HUDEP-2 (cell line): ENCODE data around the gene LAMTOR4.

Experiments
- DNase-seq, 76 experiments: peaks; one replicate each; lab custom pipeline; 2025; ENCODE audit not compliant: unreplicated experiment in 76 of 76; lab: John Stamatoyannopoulos, UW

Gene LAMTOR4

DNA sequence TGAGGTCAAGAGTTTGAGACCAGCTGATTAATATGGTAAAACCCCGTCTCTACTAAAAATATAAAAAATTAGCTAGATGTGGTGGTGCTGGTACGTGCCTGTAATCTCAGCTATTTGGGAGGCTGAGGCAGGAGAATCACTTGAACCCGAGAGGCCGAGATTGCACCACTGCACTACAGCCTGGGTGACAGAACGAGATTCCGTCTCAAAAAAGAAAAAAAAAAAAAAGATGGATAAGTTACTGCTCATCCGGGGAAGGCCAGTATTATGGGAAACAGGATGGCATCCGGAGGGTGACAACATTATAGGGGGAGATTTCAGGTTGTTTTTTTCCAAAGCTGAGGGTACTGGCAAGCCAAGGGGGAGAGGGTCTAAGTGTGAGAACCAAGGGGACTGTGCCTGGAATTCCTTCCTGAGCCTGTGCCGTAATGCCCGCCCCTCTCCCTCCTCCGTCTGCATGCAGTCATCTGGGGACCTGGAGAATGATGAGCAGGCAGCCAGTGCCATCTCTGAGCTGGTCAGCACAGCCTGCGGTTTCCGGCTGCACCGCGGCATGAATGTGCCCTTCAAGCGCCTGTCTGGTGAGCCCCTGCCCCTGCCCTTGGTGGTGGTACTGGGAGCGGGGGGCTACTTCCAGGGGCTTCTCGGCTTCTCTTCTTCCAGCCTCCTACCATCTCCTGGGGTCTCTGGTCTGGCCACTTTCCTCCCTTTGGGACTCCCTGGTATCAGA, 4.4 kb downstream of the LAMTOR4 start:
- no peak for DNase-seq

DNA sequence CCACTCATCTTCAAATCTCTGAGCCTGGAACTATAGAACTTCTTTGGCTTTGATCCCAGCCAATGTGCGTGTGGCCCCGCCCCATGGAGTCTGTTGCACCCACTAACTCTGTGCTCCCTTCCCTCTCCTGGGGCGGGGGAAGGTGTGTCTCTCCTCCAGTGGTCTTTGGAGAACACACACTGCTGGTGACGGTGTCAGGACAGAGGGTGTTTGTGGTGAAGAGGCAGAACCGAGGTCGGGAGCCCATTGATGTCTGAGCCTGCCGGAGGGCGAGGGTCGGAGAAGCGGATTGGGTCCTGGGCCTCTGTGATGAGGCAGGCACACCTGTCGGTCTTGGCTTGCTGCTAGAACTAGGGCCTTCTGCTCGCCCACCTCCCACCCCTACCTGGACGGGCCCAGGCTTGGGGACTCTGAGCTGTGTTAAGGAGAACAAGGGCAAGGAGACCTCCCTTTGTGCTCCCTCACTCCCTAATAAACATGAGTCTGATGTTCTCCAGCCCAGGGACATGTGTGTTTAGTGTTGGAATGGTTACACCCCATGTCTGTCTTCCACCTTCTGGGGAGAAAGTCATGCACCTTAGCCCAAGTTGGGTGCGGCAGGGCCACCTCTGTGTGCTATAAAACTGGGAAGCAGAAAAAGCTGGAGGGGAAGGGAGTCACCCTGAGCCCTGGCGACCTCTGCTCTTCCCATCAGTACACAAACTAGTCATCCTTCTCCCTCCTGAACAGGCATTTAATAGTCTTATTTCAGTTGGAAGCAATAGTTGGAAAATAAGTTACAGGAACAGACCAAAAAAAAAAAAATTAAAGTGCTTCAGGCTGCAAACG, 5.2 kb downstream of the LAMTOR4 start:
- peak in 22 of 76 experiments; percentile 8 to 37 (median 20) for DNase-seq

DNA sequence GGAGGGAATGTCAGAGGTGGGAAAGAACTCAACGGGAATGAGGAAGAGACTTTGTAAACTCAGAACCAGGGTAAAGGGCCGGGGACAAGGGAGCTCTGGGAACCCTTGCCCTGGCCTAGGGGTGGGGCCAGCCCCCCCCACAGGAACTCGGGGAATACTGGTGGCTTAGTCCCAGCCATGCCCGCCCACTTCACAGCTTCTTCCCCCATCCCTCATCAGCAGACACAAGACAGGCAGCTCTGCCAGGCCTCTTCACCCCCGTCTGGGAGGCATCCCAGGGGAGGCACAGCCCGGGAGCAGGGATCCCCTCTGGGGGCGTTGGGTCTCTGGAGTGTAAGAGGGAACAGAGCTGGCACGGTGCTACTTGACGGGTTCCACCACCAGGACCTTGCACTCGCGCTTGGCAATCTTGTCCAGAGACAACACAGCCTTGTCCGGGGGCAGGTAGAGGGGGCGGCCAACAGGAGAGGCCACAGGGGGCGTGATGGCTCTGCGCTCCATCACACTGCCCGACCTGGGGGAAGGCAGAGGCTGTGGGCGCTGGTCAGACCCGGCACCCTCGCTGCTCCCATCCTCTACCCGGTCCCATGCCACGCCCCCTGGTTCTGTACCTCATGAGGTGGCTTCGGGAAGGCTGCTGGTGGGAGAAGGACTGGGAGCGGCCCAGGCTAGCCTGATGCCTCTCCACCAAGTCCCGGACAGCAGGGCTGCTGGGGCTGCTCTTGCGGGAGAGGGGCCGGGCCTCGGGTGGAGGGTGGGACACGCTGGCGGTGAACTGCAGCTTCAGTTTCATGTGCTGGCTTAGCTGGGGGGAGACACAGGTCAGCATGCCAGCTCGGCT, 6.2 kb downstream of the LAMTOR4 start:
- DNase-seq, result no peak

DNA sequence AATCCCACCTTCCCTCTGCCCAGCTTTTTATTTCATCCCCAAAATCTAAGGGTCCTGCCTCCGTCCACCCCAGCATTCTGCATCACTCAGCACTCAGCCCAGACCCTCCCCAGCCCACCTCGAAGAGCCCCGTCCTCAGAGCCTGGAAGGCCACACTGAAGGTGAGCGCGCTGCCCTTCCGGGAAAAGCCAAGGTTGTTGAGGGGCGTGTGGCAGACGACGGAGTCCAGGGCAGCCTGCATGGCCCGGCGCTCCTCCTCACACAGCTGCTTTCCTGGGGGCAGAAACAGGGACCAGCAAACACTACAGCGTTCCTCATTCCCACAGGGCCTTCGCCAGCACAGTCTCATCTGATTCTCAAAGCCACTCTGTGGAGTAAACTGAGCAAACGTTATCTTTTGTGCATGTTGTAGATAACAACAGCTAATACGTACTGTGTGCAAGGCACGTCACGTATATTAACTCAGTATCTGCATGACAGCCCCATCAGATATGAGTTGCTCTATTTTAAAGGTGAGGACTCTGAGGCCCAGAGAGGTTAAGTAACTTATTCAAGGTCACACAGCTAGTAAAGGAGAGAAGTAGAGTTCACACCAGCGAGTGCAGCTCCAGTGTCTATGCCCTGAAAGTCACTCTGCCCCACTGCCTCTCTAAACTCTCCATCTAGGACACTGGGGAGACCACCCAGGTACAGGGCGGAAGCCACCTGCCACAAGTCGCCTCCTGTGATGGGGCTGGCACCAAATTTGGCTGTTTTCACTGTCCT, 7.0 kb downstream of the LAMTOR4 start:
- DNase-seq, result no peak

DNA sequence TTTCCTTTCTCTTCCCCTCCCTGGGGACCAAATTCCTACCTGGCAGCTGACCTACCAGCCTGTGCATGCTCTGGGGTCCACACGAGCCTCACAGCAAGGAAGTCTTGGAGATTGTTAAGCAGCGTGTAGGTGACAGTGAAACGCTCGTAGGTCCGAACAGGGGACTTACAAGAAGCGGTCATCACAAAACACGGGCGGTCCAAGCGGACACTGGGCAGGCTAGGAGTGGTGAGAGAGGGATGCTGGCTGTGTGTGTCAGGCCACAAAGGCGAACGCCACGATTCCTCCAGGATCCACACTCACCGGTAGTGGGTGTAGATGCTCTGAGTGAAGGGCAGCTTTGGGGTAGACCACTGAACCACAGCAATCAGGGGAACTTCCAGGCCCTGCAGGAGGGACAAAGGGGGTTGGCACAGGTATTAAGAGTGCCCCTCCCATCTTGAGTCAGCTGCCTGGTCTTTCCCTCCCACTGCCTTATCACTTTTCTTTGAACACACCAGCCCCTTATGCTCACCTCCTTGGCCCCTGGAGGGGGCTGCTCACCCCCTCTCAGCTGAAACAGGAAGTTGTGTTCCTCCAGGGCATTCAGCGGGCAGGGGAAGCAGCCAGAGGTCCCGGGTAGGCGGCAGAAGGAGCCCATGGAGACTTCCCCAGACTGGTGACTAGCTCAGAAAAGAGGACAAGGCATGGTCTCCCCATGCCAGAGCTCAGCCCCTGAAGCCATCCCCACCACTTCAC, 7.8 kb downstream of the LAMTOR4 start:
- peak in 15 of 76 experiments; percentile 5 to 41 (median 27) for DNase-seq

DNA sequence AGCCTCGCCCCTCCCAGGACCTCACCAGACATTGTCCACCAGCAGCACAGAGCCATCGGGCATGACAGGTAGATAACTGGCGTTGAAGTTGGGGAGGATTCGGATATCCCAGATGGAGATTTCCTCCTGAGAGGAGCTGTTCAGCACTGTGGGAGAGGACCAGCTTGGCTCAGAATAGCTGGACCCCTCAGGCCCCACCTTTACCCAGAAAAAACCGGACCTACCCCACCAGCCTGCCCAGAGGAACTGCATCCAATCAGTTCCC, 8.3 kb downstream of the LAMTOR4 start:
- no peak for DNase-seq

DNA sequence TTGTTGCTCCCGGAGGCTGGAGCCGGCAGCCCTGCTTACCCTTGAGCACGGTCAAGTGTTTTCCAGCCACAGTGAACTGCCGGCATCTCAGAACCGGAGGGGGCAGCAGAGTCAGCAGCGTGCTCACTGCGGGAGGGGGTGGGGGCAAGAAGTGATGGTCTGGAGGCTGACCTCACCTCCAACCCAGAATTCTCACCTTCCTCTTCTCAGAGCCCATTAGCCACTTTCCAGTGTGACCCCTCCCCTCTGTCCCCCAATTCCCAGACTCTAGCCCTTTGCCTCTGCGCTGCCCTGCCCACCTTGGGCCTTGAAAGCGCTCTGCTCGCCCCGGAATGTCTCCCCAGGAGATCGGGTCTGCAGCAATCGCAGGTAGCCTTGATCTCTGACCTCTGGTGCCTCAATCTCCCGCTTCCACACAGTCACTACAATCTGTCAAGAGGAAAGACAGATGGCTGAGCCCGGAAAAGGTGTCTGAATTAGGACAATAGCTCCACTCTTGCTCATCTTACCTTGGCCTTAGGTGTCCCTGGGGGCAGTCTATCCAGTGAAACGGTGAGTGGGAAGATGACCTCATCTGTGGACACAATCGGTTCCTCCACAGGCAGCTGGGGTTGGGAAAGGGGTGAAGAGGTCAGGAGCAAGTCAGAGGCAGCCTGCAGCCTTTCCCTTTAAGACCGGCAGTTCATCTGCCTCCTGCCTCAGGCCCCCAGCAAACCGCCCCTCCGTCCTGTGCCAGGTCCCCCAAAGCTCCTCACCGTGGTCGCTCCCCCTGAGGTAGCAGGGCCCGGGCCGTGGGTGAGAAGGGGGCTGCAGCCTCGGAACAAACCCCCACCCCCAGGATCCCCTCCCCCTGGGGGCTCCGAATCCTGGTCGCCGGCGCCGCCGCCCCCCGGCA, 8.9 kb downstream of the LAMTOR4 start:
- no peak for DNase-seq

DNA sequence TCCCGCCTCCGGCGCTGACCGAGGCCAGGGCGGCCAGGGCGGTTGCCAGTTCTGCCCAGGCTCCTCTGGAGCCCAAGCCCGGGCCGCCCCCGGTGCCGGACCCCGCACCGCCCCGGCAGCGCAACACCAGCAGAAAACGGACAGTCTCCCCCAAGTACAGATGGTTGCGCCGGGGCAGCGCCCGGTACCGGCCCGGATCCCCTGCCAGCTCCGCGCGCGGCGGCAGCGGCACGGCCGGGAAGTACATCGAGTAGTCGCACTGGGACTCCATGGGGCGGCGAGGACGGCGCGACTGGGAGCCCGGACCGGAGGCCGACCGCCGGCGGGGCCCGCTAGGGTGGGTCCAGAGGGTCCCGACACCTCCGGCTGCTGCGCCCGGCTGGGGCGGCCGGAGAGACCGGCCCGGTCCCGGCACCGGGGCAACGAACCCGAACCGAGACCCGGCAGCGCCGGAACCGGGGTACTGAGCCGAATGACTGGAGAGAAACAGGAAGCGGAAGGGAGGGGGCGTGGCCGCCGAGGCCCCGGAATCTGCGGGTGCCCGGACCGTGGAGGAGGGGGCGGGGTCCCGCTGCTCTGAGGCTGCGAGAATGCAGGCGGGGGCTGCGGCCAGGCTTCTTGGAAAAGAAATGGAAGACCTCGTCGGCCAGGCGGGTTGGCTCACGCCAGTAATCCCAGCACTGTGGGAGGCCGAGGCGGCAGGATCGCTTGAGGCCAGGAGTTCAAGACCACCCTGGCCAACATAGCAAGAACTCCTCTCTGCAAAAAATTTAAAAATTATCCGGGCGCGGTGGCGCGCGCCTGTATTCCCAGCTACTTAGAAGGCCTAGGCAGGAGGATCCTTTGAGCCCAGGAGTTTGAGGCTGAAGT, 9.7 kb downstream of the LAMTOR4 start, which contains the start of gene TRAPPC14:
TSS of gene TRAPPC14 (minus strand) at position 495 of the 870 bp plus-strand sequence. CDS start at position 271, 224 bp downstream.
- DNase-seq, result peak in 74 of 76 experiments; percentile 29 to 91 (median 81)

DNA sequence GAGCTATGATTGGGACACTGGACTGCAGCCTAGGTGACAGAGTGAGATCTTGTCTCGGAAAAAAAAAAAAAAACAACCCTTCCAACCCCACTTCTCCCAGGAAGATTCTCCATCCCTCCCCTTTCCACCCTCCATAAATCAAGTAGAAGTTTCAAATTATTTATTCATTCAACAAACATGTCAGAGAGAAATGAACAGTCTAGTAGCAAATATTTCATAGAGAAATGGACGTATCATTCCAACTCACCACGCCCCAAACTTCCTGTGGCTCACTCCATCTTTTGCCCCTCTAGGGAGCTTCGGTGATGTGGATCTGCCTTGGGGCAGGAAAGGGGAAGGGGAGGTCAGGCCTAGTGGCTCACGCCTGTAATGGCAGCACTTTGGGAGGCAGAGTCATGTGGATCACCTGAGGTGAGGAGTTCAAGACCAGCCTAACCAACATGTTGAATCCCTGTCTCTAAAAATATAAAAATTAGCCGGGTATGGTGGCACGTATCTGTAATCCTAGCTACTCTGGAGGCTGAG, 10.4 kb downstream of the LAMTOR4 start:
- DNase-seq, result no peak

DNA sequence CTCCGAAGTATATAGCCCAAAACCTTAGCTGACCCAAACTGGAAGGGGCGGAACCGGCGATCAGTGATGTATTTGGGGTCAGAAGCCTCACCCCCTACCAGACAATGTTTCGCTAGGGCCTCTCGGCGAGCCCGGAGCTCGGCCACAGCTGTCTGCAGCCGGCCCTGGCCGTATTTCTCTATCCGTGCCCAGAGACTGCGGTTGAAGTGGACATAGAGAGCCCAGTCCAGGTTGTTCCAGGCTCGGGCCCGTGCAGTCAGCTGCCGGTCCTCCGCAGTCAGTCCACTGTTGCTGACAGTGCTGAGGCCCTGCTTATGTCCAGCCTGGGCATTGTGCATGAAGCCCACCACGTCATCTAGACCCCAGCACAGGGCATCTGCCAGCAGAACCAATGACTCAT, 11.3 kb downstream of the LAMTOR4 start:
- DNase-seq, result no peak

DNA sequence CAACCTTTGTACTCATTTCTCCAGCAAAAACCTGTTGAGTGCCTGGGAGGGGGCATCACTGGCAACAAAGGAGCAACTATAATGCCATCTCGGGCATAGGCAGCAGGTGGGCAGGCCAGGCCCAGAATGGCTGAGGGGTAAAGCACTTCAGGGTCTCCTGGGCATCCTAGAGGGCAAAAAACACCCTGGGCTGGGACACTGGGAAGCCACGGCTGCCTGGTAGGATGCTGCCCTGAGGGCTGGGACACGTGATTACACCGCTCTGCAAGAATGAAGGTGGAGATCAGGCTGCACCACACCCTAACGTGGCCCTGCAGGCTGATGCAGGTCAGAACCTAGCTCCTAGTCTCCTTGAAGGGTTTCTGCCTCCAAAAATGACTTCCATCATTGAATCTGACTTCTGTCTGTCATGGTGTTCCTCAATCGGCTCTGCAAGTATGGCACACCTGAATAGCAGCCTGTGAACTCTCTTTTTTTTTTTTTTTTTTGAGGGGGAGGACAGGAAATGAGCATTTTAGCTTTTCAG, 14.4 kb downstream of the LAMTOR4 start:
- no peak for DNase-seq

DNA sequence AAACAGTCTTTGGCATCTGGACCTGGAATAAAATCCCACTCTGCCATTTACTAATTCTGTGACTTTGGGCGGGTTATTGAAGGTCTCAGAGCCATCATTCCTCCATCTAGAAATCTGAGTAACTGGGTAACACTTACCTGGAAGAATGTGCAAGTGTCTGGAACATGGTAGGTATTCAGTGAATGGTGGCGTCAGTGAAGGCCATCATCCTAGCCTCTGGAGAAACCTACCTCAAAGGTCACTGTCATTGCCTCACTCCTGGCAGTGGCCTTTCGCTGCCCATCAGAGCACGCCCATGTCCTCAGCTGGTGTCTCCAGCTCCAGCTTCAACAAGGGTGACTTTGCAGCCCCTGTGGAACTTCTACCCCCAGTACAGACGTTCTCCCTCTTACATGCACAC, 15.2 kb downstream of the LAMTOR4 start:
- no peak for DNase-seq

DNA sequence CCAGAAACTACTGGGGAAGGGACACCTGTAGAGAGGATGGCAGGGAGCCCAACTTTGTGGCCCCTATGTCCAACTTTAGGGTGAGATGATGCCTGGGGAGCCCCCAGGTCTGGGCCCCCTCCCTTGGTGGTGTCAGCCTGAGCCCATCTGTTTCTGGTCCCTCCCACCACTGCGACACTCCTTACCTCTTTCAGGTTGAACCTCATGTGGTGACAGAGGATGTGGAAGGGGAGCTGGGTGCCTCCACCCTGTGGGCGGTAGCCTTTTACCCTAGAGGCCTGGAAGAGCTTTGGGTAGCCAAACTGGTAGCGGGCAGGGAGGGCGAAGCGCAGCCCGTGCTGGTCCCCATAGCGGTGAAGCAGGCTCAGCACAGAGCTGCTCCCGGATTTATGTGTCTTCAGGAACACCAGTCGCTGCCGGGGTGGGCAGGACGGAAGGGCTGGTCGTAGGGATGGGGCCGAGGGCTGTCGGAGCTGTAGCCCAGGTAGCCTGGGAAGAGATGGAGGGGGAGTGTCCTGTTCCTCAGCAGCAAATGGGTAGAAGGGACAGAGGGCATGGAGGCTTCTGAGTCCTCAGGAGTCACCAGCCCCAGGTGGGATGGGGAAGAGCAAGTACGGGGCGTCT, 17.7 kb downstream of the LAMTOR4 start:
- DNase-seq, result no peak

DNA sequence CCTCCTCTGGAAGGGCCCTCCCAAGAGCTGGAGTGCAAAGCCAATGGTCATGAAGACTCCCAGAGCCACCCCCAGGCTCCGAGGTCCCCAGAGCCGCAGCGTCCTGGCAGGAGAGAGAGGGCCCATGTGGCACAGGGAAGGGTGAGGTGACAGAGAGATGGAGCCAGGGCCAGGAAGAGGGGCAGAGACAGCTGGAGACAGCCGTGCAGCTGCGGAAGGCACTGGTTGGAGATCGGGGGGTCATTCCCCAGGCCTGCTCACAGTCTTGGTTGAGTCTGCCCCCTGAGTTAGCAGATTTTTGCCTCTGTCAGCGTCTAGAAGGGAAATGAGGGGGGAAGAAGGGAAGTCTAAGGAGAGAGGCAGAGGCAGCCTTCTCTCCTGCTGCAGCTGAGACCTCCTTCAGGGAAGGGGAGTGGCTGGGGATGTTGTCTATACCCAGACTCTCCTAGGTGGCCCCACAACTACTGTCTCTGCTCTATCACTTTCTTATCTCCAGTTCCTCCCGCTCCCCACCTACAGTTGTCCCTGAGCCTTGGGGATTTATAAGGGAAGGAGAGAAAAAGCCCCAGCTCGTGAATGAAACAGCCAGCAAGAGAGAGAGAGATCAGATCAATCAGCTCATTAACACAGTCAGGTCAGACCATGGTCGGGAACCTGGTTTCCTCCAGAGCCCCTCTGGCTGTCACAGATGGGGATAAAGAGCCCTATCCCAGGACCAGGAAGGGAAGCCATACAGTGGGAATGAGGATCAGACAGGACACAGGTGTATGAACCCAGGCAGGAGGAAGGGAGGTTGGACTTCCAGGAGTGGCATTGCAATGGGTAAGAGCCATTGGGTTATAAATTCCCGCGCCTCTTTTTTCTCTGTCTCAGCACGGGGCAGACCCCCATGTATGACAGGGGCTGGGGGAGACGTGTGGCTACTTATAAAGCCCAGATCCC, 18.5 kb downstream of the LAMTOR4 start:
- peak in 1 of 76 experiments; percentile 12 for DNase-seq

DNA sequence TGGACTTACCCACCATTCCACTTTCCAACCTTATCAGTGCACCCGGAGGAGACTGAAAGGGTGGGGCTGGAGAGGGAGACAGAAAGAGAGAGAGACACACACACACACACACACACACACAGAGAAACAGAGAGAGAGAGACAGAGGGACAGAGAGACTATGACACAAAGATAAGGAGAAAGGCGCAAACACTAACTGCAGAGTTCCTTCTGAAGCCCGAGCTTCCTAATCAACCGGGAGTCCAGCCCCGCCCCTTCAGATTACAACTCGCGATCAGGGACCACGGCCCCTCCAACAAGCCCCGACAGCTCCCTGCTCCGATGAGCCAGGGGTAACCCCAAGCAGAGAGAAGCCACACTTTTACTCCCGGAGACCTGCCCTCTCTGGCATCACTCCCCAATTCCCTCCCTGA, 19.2 kb downstream of the LAMTOR4 start:
- DNase-seq, result peak in 54 of 76 experiments; percentile 4 to 82 (median 46)
